HG02610 (cell line): ENCODE data around the gene HEMK1.
A peak's percentile ranks its signal among the peaks of the same experiment; 100 is the strongest.

Experiments used
- ATAC-seq: cut with Tn5 transposase; IDR thresholded peaks from one replicate; pipeline ENCODE4 v1.9.1; 2021; ENCODE audit warnings: mild to moderate bottlenecking, moderate library complexity; ENCODE audit not compliant: unreplicated experiment

Gene HEMK1

DNA sequence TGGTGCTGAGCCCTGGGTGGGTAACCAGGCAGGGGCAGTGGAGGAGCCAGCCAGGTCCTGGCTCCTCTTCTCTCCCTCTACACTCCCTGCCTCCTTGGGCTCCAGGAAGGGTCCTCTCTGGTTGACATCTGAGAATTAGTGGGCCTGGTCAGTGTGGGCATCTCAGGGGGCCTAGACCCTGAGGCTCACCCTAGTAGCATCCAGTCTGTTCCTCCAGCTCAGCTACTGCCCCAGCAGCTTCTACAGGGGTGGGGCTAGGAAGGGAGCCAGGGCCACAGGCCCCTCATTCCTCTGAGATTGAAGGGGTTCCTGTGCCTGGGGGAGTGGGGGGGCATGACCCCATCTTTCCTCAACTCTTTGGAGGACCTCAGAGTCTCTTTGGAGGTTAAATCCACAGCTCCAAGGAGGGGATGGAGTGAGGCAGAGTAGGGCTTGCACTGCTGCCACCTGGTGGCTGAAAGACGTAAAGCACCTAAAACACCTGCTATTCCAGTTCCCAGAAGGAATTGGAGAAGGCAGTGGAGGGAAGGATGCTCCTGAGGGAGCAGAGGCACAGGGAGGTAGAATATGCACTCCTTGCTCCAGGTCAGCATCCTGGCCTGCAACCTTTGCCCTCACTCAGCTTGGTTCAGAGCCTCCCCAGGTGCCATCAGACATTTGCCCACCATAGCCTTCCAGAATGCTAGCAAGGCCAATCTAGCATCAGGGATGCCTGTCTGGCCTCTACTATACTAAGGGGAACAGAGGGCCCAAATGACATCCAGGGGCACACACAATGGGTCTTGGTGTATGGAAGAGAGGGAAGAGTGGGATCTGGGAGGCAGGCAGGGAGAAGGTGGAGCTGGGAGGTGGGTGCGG is 26.9 kb upstream of the HEMK1 start:
- no peak for ATAC-seq

DNA sequence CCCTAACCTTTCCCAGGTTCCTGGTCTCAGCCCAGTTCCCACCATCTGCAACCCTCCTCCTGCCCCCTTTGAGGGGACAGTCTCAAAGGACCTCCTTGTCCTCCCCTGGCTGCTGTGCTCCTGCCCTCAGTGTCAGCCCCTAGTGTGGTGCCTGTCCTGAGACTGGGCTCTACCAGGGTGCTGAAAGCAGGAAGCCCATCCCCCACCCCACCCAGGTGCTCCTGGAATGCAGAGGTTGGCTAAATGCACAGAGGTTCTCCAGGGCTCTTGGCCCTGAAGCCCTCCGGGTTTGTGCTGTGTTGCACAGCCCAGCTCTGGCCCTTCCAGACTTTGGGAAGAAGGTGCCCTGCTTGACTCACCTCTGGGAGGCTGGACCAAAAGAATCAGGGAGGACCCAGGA is 23.5 kb upstream of the HEMK1 start:
- no peak for ATAC-seq

DNA sequence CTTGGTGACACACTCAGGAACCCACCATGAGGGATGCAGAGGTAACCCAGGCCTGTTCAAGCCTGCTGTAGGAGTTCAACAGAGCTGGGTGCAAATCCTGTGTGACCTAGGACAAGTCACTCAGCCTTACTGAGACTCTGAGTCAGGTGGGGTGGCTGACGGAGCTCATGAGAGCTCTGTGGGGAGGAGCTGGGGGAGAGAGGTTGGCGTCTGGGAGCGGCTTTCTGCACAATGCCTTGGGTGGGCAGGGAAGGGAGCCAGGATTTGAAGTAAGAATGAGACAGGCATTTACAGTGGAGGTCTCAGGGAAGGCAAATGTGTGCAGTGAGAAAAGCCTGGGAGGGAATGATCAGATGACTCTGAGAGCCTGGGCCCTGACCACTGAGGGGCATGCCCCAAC is 20.1 kb upstream of the HEMK1 start:
- ATAC-seq, result no peak

- no peak for ATAC-seq
These were observed 19.1 kb upstream of the HEMK1 start for GRCh38 chr3:50550079-50550736.

DNA sequence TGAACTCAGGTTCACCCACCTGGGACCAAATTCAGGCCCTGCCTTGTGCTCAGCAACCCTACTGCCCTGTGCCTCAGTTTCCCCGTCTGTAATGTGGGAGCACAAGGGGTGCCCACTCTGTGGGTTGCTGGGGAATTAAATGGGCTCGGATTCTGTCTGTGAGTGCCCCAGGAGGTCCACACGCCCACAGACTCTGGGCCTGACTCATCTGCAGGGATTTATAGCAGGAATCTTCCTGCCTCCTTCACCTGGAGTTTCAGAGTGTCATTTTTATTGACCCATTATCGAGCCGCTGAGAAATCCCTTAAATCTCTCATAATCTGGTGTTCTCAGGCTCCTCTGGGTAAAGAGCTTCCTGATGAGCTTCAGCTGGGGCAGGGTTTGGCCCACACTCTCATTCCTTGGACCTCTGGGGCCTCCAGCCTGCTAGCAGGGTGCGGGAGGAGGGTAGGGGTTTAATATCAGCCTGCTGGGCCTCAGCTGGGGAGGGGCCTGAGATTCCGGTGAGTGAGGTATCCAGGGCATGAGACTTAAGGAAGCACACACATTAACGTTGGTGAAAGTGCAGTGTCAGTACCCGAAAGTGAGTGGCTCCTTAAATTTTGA is 18.2 kb upstream of the HEMK1 start:
- no peak for ATAC-seq

- ATAC-seq, result no peak
These were observed 17.5 kb upstream of the HEMK1 start for GRCh38 chr3:50551681-50552435.

DNA sequence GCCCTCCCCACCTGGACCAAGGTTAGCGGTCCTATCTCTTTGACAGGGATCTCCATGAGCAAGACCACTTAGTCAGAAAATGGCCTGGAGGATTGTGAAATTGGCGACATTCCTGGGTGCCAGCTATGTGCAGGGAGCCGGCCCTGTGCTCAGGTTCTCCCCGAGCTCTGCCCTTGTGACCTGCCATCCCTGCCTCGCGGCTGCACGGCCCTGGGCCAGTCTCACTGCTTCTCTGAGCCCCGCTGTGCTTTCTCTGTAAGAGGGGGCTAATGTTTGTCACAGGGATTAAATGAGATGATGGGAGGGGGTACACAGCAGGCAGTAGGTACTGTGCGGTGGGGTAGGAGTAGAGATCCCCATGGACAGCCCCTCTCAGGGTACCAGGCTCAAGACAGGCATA is 16.7 kb upstream of the HEMK1 start:
- no peak for ATAC-seq

GRCh38 chr3:50554553-50554952 is 14.8 kb upstream of the HEMK1 start:
- ATAC-seq, result no peak

DNA sequence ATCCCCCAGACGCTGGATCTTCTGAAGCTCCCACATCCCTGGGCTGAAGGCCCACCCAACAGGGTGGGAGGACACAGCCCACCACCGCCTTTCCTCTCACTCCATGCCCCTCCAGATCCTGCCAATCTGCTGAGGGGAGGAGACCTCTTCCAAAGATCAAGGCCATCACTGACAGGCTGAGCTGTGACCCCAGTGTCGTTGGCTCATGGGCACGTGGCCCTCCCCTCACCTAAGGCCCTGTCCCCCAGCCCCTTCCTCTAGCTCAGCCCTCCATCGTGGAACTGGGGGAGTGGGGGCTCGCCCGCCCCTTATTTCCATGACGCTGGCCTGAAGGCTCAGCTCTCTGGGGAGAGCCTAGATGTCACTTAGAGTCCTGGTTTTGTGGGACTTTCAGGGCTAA is 12.2 kb upstream of the HEMK1 start:
- no peak for ATAC-seq

- ATAC-seq, result no peak
These were observed 11.4 kb upstream of the HEMK1 start for GRCh38 chr3:50557915-50558314.

- ATAC-seq, result no peak
These were observed 9.6 kb upstream of the HEMK1 start for GRCh38 chr3:50559702-50560101.

DNA sequence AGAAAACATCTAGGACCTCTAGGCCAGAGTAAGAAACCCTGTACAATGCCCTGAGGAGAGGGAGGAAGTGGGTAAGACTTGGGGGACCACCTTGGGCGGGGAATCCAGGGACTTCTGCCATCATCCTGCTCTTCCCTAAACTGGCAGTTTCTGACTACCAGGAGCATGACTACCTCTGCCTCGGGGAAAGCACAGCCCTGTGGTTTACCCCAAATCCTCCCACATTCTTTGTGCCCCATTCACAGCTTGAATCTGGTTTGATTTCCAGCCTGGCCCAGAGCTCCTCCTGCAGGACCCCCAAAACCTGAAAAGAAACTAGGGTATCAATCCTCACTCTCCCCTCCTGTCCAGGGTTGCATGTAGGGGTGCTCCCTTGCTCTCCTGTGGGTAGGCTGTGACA is 6.5 kb upstream of the HEMK1 start:
- no peak for ATAC-seq

DNA sequence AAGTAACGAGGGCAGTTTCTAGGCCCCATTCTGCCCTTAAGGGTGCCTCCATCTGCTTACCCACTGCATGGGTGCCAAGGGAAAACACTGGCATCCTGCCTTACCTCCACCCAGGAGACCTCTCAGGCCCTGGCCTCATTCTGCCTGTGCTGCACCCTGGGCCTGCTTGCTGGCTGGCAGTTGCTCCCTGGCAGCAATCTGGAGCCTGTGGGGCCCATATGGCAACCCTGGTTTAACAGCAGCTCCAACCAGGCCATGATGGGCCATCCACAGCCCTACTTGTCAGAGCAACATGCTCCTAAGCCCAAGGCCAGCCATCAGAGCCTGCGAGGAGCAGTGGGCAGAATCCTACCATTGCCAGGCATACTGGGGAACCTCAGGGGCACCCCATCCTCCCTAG is 5.5 kb upstream of the HEMK1 start:
- ATAC-seq, result no peak

DNA sequence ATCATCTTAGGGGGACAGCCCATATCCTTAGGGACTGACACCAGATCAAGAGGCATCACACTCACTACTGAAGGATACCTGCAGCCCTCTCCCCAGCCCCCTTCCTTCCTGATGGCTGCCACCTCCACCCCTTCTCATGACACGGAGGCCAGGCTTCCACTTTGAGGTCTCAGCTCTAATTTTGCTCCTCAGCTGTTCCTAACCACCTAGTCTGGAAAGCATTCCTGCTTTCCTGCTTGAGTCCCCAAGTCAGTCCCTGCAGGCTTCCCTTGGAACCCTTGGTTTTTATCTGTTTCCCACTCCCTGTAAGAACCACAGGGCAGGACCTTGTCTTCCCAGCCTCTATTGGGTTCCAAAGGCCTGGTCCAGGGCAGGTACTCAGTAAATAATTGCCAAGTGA is 5.0 kb upstream of the HEMK1 start:
- no peak for ATAC-seq

GRCh38 chr3:50567011-50567385 is 2.3 kb upstream of the HEMK1 start:
- no peak for ATAC-seq

GRCh38 chr3:50567386-50568167 is 1.7 kb upstream of the HEMK1 start, which contains the start of gene C3orf18:
C3orf18 (minus strand) TSS chr3:50567747; CDS start chr3:50565699, 2,048 bp downstream.
- ATAC-seq, result peak; percentile 91

DNA sequence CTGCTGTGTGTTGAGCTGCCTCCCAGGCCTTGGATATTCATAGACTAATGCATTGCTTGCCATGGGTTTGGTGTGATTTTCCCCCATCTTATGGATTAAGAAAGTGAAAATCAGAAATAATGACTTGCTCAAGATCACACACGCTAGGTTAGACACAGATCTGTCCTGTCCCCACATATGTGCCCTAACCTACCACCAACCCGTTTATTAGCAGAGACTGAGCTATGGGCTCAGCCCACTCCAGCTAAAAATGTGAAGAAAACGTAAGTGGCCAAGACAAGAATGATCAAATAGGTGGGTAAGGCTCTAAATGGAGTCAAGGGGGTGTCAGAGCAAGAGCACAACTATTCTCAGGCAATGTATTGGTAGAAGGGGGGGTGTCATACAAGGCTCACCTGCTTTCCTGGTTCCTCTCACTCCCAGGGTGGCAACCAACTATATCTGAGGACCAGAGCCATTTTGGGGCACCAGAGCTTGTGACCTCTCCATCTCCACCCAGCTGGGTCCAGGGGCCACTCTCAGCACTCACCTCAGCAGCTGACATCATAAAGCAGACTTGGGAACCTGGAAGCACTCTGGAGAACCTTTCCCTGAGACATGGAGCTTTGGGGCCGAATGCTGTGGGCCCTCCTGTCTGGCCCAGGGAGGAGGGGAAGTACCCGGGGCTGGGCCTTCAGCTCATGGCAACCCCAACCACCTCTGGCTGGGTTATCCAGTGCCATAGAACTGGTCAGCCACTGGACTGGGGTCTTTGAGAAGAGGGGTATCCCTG is 1.4 kb downstream of the HEMK1 start:
- ATAC-seq, result no peak

DNA sequence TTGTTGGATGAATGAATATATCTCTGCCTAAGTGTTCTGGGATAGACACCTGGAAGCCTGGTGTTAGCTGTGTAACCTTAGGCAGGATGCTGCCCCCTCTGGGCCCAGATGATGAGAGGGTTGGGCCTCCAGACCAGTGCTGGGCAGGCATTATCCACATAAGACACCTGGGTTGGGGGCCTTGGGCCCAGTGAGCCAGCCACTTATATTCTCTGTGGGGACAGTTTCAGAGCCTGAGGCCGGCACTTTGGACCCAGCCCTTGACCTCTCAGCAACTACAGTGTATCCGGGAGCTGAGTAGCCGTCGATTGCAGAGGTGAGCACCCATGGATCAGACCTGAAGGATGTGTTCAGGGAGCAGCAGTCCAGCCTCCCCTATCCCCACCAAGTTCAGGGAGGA is 2.2 kb downstream of the HEMK1 start:
- no peak for ATAC-seq

- peak; percentile 22 for ATAC-seq
These were observed 2.8 kb downstream of the HEMK1 start for GRCh38 chr3:50572158-50572557.
